ENCODE measurements around the gene ATP11B.

Gene ATP11B

DNA sequence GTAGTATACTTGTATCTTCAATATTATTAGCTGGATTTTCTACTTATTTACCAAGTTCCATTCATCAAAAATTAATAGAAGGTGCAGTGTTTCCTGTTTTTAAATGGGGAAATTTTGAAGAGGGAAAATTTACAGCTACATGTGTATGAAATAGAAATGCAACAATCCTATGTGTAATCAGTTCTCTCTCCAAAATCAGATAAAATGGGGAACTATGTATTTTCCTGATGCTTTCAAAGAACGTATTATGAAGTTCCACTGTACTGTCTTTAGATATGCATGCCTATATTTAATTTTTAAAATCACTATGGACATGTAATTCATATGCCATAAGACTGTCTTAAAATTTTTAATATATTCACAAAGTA, 143.6 kb downstream of the ATP11B start:
- Histone ChIP-seq H3K4me3 (ENCODE audit: low read depth, low read length) (no peak overlapping the region), H3K27ac (no peak overlapping the region), H3K9me3 (ENCODE audit: severe bottlenecking) (no peaks in the 10 kb centered on the region), H3K27me3 (ENCODE audit: insufficient read depth, low read depth, severe bottlenecking) (no peaks in the 10 kb centered on the region), H3K36me3 (no peaks in the 10 kb centered on the region)
- no peak for DNase-seq
- no peak for TF ChIP-seq CTCF (IDR thresholded peaks at IDR 0.05; ENCODE audit: low read depth, low read length)

DNA sequence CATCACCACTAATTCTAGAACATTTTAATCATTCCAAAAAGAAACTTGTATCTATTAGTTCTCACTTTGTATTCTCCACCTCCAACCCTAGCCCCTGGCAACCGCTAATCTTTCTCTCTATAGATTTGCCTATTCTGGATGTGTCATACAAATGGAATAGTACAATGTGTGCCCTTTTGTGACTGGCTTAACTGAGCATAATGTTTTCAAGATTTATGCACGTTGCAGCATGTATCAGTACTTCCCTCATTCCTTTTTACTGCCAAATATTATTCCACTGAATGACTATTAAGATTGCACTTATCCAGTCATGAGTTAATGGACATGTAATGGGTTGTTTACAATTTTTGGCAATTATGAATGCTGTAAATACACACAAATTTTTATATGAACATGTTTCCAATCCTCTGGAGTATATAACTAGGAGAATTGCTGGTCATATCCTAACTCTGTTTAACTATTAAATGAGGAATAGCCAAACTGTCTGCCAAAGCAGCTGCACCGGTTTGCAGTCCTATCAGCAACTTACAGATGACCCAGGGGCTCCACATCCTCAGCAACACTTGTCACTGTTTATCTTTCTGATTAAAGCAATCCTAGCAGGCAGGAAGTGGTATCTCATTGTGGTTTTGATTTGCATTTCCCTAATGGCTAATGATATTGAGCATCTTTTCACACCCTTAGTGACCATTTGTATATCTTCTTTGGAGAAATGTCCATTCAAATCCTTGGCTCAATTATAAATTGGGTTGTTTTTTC, 144.2 kb downstream of the ATP11B start:
- Histone ChIP-seq H3K27me3 (ENCODE audit: insufficient read depth, low read depth, severe bottlenecking) (no peaks in the 10 kb centered on the region), H3K4me3 (ENCODE audit: low read depth, low read length) (no peak overlapping the region), H3K27ac (no peak overlapping the region), H3K9me3 (ENCODE audit: severe bottlenecking) (no peaks in the 10 kb centered on the region), H3K36me3 (no peaks in the 10 kb centered on the region)
- TF ChIP-seq CTCF (IDR thresholded peaks at IDR 0.05; ENCODE audit: low read depth, low read length): no peak
- DNase-seq: no peak

DNA sequence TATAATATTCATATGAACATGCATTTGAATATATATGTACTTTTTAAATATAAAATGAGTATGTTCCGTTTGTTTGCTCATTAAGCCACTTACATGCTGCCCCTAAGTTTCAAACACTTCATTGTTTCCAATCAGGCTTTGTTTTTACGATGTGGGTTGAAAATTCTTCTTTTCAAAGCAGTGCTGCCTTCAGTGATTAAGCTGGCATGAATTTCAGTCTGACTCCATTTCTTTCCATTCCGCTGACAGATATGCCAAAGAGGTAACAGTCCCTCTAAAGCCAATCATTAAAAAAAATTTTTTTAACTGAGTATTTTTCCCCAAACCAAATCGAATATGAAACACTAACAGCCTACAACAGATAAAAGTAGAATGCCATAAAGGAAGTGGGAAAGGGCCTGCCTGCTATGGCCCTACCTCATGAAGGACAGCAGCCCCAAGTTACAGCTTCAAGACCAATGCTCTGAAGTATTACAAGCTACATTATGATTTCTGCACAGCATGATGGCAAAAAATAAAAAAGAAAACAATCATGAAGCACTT, 147.0 kb downstream of the ATP11B start:
- Histone ChIP-seq H3K4me3 (ENCODE audit: low read depth, low read length) (no peak overlapping the region), H3K9me3 (ENCODE audit: severe bottlenecking) (no peaks in the 10 kb centered on the region), H3K27me3 (ENCODE audit: insufficient read depth, low read depth, severe bottlenecking) (no peaks in the 10 kb centered on the region), H3K27ac (no peak overlapping the region), H3K36me3 (no peaks in the 10 kb centered on the region)
- DNase-seq: no peak
- no peak for TF ChIP-seq CTCF (IDR thresholded peaks at IDR 0.05; ENCODE audit: low read depth, low read length)

DNA sequence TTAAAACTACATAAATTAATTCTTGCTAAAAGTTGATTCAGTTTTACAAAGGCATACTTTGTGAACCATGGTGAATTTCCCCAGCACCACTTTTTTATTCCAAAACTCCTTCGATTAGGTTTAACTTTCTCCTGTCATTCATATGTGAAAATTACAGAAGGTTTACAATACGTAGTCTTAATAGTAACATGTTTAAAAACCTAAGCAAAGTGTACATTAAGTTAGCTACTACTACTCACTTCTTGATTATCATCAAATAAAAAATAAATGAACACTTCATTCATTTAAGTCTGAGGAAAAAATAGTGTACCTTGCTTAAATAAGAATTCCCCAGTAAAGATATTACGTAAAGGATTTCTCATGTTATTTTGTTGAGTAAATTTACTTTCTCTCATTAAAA, 148.4 kb downstream of the ATP11B start:
- H3K27ac ChIP-seq: no peak overlapping the region
- no peaks in the 10 kb centered on the region for H3K27me3 ChIP-seq (ENCODE audit: insufficient read depth, low read depth, severe bottlenecking)
- no peak for TF ChIP-seq CTCF (IDR thresholded peaks at IDR 0.05; ENCODE audit: low read depth, low read length)
- H3K36me3 ChIP-seq: peaks cover 2% of the 10 kb centered on the region; the same call in 1 of the 2 replicates
- DNase-seq: no peak
- no peaks in the 10 kb centered on the region for H3K9me3 ChIP-seq (ENCODE audit: severe bottlenecking)
- H3K4me3 ChIP-seq (ENCODE audit: low read depth, low read length): no peak overlapping the region

- no peak overlapping the region for H3K27ac ChIP-seq
- no peaks in the 10 kb centered on the region for H3K9me3 ChIP-seq (ENCODE audit: severe bottlenecking)
- TF ChIP-seq CTCF (IDR thresholded peaks at IDR 0.05; ENCODE audit: low read depth, low read length): no peak
- no peak for DNase-seq
- no peak overlapping the region for H3K4me3 ChIP-seq (ENCODE audit: low read depth, low read length)
- H3K27me3 ChIP-seq (ENCODE audit: insufficient read depth, low read depth, severe bottlenecking): no peaks in the 10 kb centered on the region
- peaks cover 8% of the 10 kb centered on the region for H3K36me3 ChIP-seq
Measured at GRCh38 chr3:182947888-182948287, 154.6 kb downstream of the ATP11B start.

- no peak for DNase-seq
- no peak overlapping the region for H3K27ac ChIP-seq
- H3K36me3 ChIP-seq: peaks cover 8% of the 10 kb centered on the region
- no peak for TF ChIP-seq CTCF (IDR thresholded peaks at IDR 0.05; ENCODE audit: low read depth, low read length)
- H3K9me3 ChIP-seq (ENCODE audit: severe bottlenecking): no peaks in the 10 kb centered on the region
- no peak overlapping the region for H3K4me3 ChIP-seq (ENCODE audit: low read depth, low read length)
- H3K27me3 ChIP-seq (ENCODE audit: insufficient read depth, low read depth, severe bottlenecking): no peaks in the 10 kb centered on the region
Measured at GRCh38 chr3:182948305-182948704, 155.0 kb downstream of the ATP11B start.

Data from WERI-Rb-1 (cell line).